HCT116 (cell line): Measurements from ENCODE around the gene AUTS2.

Experiments
- POLR2A ChIP-seq: IDR thresholded peaks from 2 replicates; pipeline ENCODE4 v1.7.0; 2011; ENCODE audit warnings: borderline replicate concordance; ENCODE audit not compliant: insufficient read depth, insufficient read length; ENCODE audit errors: extremely low read depth
- TF ChIP-seq, protein P1 (sequence below), 3 experiments: fragments of 200-600 bp in 1 of 3; sonication (generic) in 1 of 3; IDR thresholded peaks in 2 of 3; conservative IDR thresholded peaks in 1 of 3; 2 replicates each; pipeline ENCODE4 v1.5.1; 2012 to 2017; ENCODE audit warnings: low read depth in 2 of 3, low read length in 2 of 3, antibody characterized with exemption in 1 of 3, borderline replicate concordance in 1 of 3, control low read depth in 1 of 3, mild to moderate bottlenecking in 1 of 3, mixed read lengths in 1 of 3, mixed run types in 1 of 3, moderate library complexity in 1 of 3; ENCODE audit not compliant: insufficient read depth in 1 of 3

DNA sequence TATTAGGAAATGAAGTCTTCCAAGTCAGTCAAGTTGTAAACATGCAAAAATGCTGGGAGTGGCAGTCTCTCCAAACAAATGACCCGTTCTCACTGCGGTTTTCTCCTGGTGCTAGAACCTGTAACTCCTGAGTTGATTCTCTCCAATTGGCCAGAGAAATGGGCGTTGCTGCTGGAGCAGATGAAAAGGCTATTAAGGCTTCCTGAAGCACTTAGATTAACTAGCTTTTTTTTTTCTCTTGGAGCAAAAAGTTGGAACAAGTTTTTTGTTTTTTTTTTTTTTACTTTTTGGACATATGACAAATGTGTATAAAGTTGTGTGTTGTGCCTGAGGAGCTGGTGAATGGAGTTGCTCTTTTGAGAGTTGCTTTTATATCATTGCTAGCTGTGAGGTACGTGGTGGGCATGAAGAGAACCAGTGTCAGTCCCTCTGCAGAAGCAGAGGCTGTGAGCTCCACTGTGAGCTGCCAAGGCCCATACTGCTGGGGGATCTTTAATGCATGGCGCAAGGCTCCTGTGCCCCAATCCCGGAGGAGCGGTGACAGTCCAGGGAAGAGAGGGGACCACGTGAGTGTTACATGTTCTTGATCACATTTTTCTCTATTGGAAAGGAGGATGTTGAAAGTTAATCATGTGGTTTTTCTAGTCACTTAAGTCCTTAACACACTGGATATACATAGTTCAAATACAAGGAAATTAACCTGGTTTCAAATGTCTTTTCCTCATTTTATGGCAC lies 1140.0 kb downstream of the AUTS2 start:
- TF ChIP-seq, protein P1, sequence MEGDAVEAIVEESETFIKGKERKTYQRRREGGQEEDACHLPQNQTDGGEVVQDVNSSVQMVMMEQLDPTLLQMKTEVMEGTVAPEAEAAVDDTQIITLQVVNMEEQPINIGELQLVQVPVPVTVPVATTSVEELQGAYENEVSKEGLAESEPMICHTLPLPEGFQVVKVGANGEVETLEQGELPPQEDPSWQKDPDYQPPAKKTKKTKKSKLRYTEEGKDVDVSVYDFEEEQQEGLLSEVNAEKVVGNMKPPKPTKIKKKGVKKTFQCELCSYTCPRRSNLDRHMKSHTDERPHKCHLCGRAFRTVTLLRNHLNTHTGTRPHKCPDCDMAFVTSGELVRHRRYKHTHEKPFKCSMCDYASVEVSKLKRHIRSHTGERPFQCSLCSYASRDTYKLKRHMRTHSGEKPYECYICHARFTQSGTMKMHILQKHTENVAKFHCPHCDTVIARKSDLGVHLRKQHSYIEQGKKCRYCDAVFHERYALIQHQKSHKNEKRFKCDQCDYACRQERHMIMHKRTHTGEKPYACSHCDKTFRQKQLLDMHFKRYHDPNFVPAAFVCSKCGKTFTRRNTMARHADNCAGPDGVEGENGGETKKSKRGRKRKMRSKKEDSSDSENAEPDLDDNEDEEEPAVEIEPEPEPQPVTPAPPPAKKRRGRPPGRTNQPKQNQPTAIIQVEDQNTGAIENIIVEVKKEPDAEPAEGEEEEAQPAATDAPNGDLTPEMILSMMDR (IDR thresholded peaks at IDR 0.05 in 2 of 3, conservative IDR thresholded peaks at IDR 0.05 in 1 of 3; ENCODE audit: borderline replicate concordance in 1 of 3, insufficient read depth in 1 of 3, low read depth in 2 of 3, low read length in 2 of 3): no peak
- TF ChIP-seq POLR2A: no peak
